HepG2 (cell line): ENCODE results near the gene TBX19. TPM values are rescaled to one million over a fixed set of nuclear protein-coding genes. Genes with fewer than 3 reads are reported as not detected.

Experiments
- ATAC-seq: fragments of 200-7000 bp; cut with Tn5 transposase; 3 replicates; pipeline ENCODE4 v1.9.1; 2020; ENCODE audit warnings: mild to moderate bottlenecking, moderate library complexity
- BruUV-seq: library from RNA; stranded (reverse); fragments of 400-500 nt; replicated peaks from 2 replicates; lab custom pipeline; 2021; lab: Mats Ljungman, UMichigan
- CTCF ChIA-PET: fragments of 300-600 bp; formaldehyde crosslinking; extraction: SDS; loops from one replicate; lab custom pipeline; 2021; ENCODE audit warnings: low total read pairs, inconsistent platforms, low intra/inter-chr PET ratio; lab: Yijun Ruan, JAX
- POLR2A ChIA-PET: fragments of 350-600 bp; sonication (Branson Sonifier 250); formaldehyde crosslinking; loops from one replicate; lab custom pipeline; 2020; ENCODE audit warnings: antibody characterized with exemption, inconsistent platforms; lab: Yijun Ruan, JAX
- DNase-seq: peaks from one replicate; pipeline ENCODE4 v3.0.0-alpha.2; 2015; ENCODE audit warnings: low spot score
- FAIRE-seq: peaks from 3 replicates; lab custom pipeline; 2011; peaks lifted over from hg19 to GRCh38; lab: Jason Lieb, UNC
- H2AFZ ChIP-seq: one replicate; pipeline ENCODE4 v1.6.1; 2011; ENCODE audit warnings: low read length, inconsistent platforms
- H3K27ac ChIP-seq: fragments of 300-600 bp; 3 replicates; pipeline ENCODE4 v1.8.0; 2011; ENCODE audit warnings: mixed run types, mild to moderate bottlenecking, mixed read lengths, low read length, inconsistent platforms; ENCODE audit not compliant: insufficient read depth; ENCODE audit errors: extremely low read length
- H3K27me3 ChIP-seq, 2 experiments: fragments of 200-600 bp in 1 of 2; 2 replicates in 1 of 2; 3 replicates in 1 of 2; pipeline versions ENCODE4 v1.6.0 to v1.8.0; 2011; ENCODE audit warnings: low read length in 2 of 2, mild to moderate bottlenecking in 2 of 2, moderate library complexity in 2 of 2, inconsistent platforms in 1 of 2; ENCODE audit not compliant: insufficient read depth in 2 of 2, control insufficient read depth in 1 of 2
- H3K36me3 ChIP-seq, 2 experiments: fragments of 200-600 bp in 1 of 2; replicated peaks in 1 of 2; 2 replicates in 1 of 2; 3 replicates in 1 of 2; pipeline versions ENCODE4 v1.5.1 to v1.8.0; 2011; ENCODE audit warnings: low read length in 2 of 2, inconsistent platforms in 1 of 2; ENCODE audit not compliant: insufficient read depth in 2 of 2, control insufficient read depth in 1 of 2
- H3K4me1 ChIP-seq: 2 replicates; pipeline ENCODE4 v1.5.1; 2012; ENCODE audit warnings: low read length, inconsistent platforms; ENCODE audit not compliant: insufficient read depth
- H3K4me2 ChIP-seq: 2 replicates; pipeline ENCODE4 v1.6.0; 2011; ENCODE audit warnings: low read depth, low read length, inconsistent platforms
- H3K4me3 ChIP-seq, 3 experiments: fragments of 200-600 bp in 1 of 3; sonication (generic), shearing (Covaris generic) in 1 of 3; replicated peaks in 1 of 3; 2 replicates each; pipeline ENCODE4 v1.5.1; 2011 to 2016; ENCODE audit warnings: low read length in 3 of 3, inconsistent platforms in 2 of 3, low read depth in 2 of 3, mild to moderate bottlenecking in 2 of 3, control low read depth in 1 of 3, mixed read lengths in 1 of 3; ENCODE audit not compliant: insufficient read depth in 1 of 3
- H3K79me2 ChIP-seq: one replicate; pipeline ENCODE4 v1.6.1; 2011; ENCODE audit warnings: low read length, inconsistent platforms; ENCODE audit not compliant: insufficient read depth
- H3K9ac ChIP-seq: 2 replicates; pipeline ENCODE4 v1.6.0; 2011; ENCODE audit warnings: mild to moderate bottlenecking, low read depth, low read length, inconsistent platforms; ENCODE audit not compliant: insufficient read depth
- H3K9me3 ChIP-seq: 2 replicates; pipeline ENCODE4 v1.5.1; 2012; ENCODE audit warnings: mild to moderate bottlenecking, low read length
- H4K20me1 ChIP-seq: 2 replicates; pipeline ENCODE4 v1.6.0; 2011; ENCODE audit warnings: inconsistent platforms, mild to moderate bottlenecking, low read length, moderate library complexity; ENCODE audit not compliant: insufficient read depth
- CBX2 ChIP-seq, 2 experiments: fragments of 200-600 bp in 1 of 2; sonication (generic); formaldehyde crosslinking in 1 of 2; IDR thresholded peaks; 2 replicates each; pipeline versions ENCODE4 v1.7.0 to v1.8.1; 2018 to 2022; ENCODE audit warnings: low read depth in 2 of 2, low read length in 1 of 2, mild to moderate bottlenecking in 1 of 2, missing genetic modification reagents in 1 of 2
- MAFF ChIP-seq: IDR thresholded peaks from 2 replicates; pipeline ENCODE4 v1.6.1; 2011; ENCODE audit warnings: low read depth, low read length, improper control_type of control experiment
- MAFK ChIP-seq, 2 experiments: IDR thresholded peaks in 1 of 2; conservative IDR thresholded peaks in 1 of 2; 2 replicates each; pipeline ENCODE4 v1.6.1; 2011; ENCODE audit warnings: improper control_type of control experiment in 2 of 2, low read length in 2 of 2
- SRSF1 ChIP-seq: fragments of 200-400 bp; formaldehyde crosslinking; optimal IDR thresholded peaks from 2 replicates; pipeline ENCODE3; 2017; ENCODE audit warnings: mild to moderate bottlenecking, low read depth, low read length, moderate library complexity
- SRSF4 ChIP-seq: fragments of 200-400 bp; formaldehyde crosslinking; IDR thresholded peaks from one replicate; pipeline ENCODE4 v1.6.1; 2018; ENCODE audit warnings: mild to moderate bottlenecking, low read depth, low read length, moderate library complexity; ENCODE audit not compliant: poor library complexity, severe bottlenecking
- TERF1 ChIP-seq: sonication (generic); formaldehyde crosslinking; IDR thresholded peaks from 2 replicates; pipeline ENCODE4 v1.8.0; 2022; ENCODE audit warnings: mild to moderate bottlenecking, missing genetic modification reagents, moderate library complexity
- ZBTB10 ChIP-seq: sonication (generic); formaldehyde crosslinking; IDR thresholded peaks from 2 replicates; pipeline ENCODE4 v1.4.0; 2020; ENCODE audit warnings: missing genetic modification reagents, borderline replicate concordance
- ZNF124 ChIP-seq: sonication (generic); formaldehyde crosslinking; IDR thresholded peaks from 2 replicates; pipeline ENCODE4 v1.4.0; 2020; ENCODE audit warnings: missing genetic modification reagents
- ZNF281 ChIP-seq: sonication (generic); formaldehyde crosslinking; IDR thresholded peaks from 2 replicates; pipeline ENCODE4 v1.4.0; 2020; ENCODE audit warnings: missing genetic modification reagents, borderline replicate concordance
- WGBS: methylation state at CpG from one replicate; pipeline ENCODE4 v1.1.6; 2017; ENCODE audit warnings: low lambda C conversion rate; 5-methylcytosine and 5-hydroxymethylcytosine counted together
- in situ Hi-C: cut with HindIII; loops from 2 replicates; pipeline ENCODE4 v1.10.0; 2017; ENCODE audit warnings: low pct_unique_long_range_greater_than_20kb; ENCODE audit not compliant: extremely low pct_ligation_motif_present
- intact Hi-C: fragments of 100-400 bp; cut with micrococcal nuclease; formaldehyde crosslinking; loops from one replicate; pipeline ENCODE4 v1.10.0; 2022; ENCODE audit not compliant: unreplicated experiment
- polyA plus RNA-seq, 8 experiments: library from polyadenylated mRNA; depleted of rRNA in 3 of 8; stranded (reverse) in 7 of 8; unstranded in 1 of 8; fragments of >200 nt; fragmentation: Illumina TruSeq in 4 of 8; extraction: Trizol in 4 of 8; gene quantifications; 2 replicates each; pipeline versions ENCODE4 v1.2.1 to v1.2.3, GENCODE V29; 2011 to 2016; ENCODE audit warnings: low read depth in 4 of 8, missing spikeins in 1 of 8, mixed read lengths in 1 of 8; ENCODE audit not compliant: insufficient read depth in 1 of 8
- total RNA-seq, 5 experiments: library from RNA; depleted of rRNA; stranded (reverse); fragments of >200 nt; fragmentation: Illumina TruSeq; extraction: Trizol; gene quantifications; 2 replicates each; pipeline ENCODE4 v1.2.3, GENCODE V29; 2016; ENCODE audit warnings: low read depth in 1 of 5

The TBX19 gene
- total and polyA plus RNA-seq, 2 of the 13 experiments (the other 11 are each of a cell fraction or from before 2014, with no cell fraction given): 0.31 to 1.4 TPM

GRCh38 chr1:168333562-168334276, 53.0 kb downstream of the TBX19 start:
- H3K4me1 ChIP-seq: no peaks in the 10 kb centered on the region
- ChIA-PET CTCF (no interaction called here), POLR2A (no interaction called here)
- ATAC-seq (no peak), DNase-seq (no peak), FAIRE-seq (no peak)
- H3K4me3 ChIP-seq: no peak overlapping the region
- H4K20me1 ChIP-seq: no peaks in the 10 kb centered on the region
- no peak overlapping the region for H3K27ac ChIP-seq
- WGBS: 42% methylated on average over 6 of the region's 6 CpGs
- BruUV-seq: no TSS peak
- in situ Hi-C loops: no loop called here
- no peak overlapping the region for H3K4me2 ChIP-seq
- intact Hi-C loops: no loop called here
- H2AFZ ChIP-seq: no peak overlapping the region
- H3K79me2 ChIP-seq: no peaks in the 10 kb centered on the region
- H3K27me3 ChIP-seq: peaks cover 0 to 3% of the 10 kb centered on the region in 2 experiments; a peak in 2 of 5 replicates
- no peaks in the 10 kb centered on the region for H3K9me3 ChIP-seq
- TF ChIP-seq TERF1 (CRISPR knock-in tag) (no peak), MAFK (conservative IDR thresholded peaks at IDR 0.05 in 1 of 2, IDR thresholded peaks at IDR 0.05 in 1 of 2; ENCODE audit: low read length in 2 of 2) (0 out of 4 replicates have a peak, but pooled peaks of 1 of the 2 experiments have one; percentile 33), MAFF (peak; percentile 48; the same call in 1 of the 2 replicates), SRSF1 (no peak), ZNF124 (no peak)
- no peaks in the 10 kb centered on the region for H3K36me3 ChIP-seq
- H3K9ac ChIP-seq: no peak overlapping the region

- Histone ChIP-seq H3K9ac (no peak overlapping the region), H3K4me2 (no peak overlapping the region), H3K9me3 (no peaks in the 10 kb centered on the region), H3K27ac (no peak overlapping the region), H3K27me3 (peaks cover 0 to 3% of the 10 kb centered on the region in 2 experiments; a peak in 2 of 5 replicates), H3K4me1 (no peaks in the 10 kb centered on the region), H3K36me3 (no peaks in the 10 kb centered on the region), H3K4me3 (no peak overlapping the region), H4K20me1 (no peaks in the 10 kb centered on the region), H2AFZ (no peak overlapping the region), H3K79me2 (no peaks in the 10 kb centered on the region)
- ChIA-PET POLR2A (no interaction called here), CTCF (no interaction called here)
- 12% methylated on average over 1 of the region's 1 CpG for WGBS
- FAIRE-seq (no peak), ATAC-seq (no peak), DNase-seq (no peak)
- in situ Hi-C loops: no loop called here
- BruUV-seq: no TSS peak
- intact Hi-C loops: no loop called here
- no peak for TF ChIP-seq CBX2 (IDR thresholded peaks at IDR 0.05; ENCODE audit: low read depth, low read length)
- TF ChIP-seq CBX2 (CRISPR knock-in tag; IDR thresholded peaks at IDR 0.05; ENCODE audit: low read depth): no peak
- TF ChIP-seq ZNF281 (CRISPR knock-in tag): no peak
- no peak for TF ChIP-seq ZBTB10 (CRISPR knock-in tag)
- no peak for TF ChIP-seq SRSF4
These were observed 54.8 kb downstream of the TBX19 start for GRCh38 chr1:168335500-168335899.
